ENCODE measurements around the gene PAK6. TPM values are rescaled to one million over a fixed set of nuclear protein-coding genes. Genes with fewer than 3 reads are reported as not detected.

The PAK6 gene
- total and polyA plus RNA-seq, 2 experiments from 2014 or later = 2.4 to 20.0 TPM

DNA sequence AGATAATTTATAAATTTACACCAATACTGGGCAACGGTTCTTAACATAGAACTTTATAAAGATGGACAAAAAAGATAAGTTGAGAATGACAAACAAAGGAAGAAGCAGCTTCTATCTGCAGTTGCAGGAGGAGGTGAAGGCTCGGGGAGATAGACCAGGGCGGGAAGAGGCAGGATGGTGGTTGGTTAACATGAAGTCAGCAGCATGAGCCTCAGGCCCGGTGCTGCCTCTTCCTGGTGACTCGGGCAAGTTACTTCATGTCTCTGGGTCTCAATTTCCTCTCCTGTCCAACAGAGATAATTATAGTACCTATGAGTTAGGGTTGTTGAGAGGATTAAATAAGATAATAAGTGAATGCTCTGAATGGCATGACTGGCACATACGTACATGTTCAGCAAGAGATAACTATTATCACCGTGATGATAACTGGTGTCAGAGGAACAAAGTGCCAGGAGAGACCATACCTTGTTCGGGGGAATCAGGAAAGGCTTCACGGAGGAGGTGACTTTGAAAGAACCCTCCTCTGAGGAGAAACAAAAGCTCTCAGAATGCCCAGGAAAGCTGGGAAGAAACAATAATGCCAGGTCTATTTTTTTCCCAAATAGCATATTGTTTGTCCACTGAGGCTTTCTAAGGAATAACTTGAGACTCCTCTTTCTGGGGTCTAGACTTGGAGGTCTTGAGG lies 4.4 kb downstream of the PAK6 start (continued):
- TF ChIP-seq, protein P1, sequence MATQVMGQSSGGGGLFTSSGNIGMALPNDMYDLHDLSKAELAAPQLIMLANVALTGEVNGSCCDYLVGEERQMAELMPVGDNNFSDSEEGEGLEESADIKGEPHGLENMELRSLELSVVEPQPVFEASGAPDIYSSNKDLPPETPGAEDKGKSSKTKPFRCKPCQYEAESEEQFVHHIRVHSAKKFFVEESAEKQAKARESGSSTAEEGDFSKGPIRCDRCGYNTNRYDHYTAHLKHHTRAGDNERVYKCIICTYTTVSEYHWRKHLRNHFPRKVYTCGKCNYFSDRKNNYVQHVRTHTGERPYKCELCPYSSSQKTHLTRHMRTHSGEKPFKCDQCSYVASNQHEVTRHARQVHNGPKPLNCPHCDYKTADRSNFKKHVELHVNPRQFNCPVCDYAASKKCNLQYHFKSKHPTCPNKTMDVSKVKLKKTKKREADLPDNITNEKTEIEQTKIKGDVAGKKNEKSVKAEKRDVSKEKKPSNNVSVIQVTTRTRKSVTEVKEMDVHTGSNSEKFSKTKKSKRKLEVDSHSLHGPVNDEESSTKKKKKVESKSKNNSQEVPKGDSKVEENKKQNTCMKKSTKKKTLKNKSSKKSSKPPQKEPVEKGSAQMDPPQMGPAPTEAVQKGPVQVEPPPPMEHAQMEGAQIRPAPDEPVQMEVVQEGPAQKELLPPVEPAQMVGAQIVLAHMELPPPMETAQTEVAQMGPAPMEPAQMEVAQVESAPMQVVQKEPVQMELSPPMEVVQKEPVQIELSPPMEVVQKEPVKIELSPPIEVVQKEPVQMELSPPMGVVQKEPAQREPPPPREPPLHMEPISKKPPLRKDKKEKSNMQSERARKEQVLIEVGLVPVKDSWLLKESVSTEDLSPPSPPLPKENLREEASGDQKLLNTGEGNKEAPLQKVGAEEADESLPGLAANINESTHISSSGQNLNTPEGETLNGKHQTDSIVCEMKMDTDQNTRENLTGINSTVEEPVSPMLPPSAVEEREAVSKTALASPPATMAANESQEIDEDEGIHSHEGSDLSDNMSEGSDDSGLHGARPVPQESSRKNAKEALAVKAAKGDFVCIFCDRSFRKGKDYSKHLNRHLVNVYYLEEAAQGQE (IDR thresholded peaks at IDR 0.05; ENCODE audit: unreplicated experiment) = no peak
- TF ChIP-seq ETS1 (IDR thresholded peaks at IDR 0.05) (no peak), JUNB (IDR thresholded peaks at IDR 0.05; ENCODE audit: unreplicated experiment) (no peak), ZNF114 (CRISPR knock-in tag; IDR thresholded peaks at IDR 0.05) (no peak)

DNA sequence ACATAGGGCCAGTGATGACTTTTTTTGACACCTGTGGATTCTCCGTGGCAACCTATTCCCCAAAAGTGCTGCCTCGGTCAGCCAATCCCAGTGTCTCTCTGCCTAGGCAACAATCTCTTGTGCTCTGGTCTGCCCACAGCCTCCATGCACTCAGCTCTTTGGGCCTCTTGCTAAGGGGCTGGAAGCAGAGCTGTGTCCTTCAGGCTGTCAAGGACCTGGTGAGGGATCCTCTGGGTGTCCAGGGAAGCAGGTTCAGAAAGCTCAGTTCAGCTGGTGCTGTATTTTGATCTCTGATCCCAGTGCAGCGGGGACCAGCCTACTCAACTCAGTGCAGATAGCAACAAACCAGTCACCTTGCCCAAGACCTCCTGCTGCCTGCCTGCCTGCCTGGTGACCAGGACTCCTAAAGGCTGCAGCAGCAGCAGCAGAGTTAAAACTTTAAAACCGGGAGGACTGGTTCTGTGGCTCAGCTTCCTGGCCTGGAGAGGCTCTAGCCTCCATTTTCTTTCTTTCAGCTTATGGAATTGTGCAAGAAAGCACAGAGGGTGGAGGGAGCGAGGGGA lies 6.2 kb downstream of the PAK6 start:
- H3K79me2 ChIP-seq (replicated peaks; ENCODE audit: insufficient read depth) = no peaks in the 10 kb centered on the region
- H3K9me3 Mint-ChIP-seq = no peaks in the 10 kb centered on the region
- ATAC-seq (peak; percentile 55), DNase-seq (ENCODE audit: low spot score) (peak; percentile 41)
- no peak overlapping the region for H3K4me3 ChIP-seq
- no peaks in the 10 kb centered on the region for H3F3A ChIP-seq (replicated peaks; ENCODE audit: low read depth)
- H3K4me2 ChIP-seq = peak overlapping the region; percentile 16; the same call in 1 of the 2 replicates
- no peaks in the 10 kb centered on the region for H3K9me2 ChIP-seq (ENCODE audit: insufficient read depth)
- no peaks in the 10 kb centered on the region for H3K36me3 Mint-ChIP-seq (ENCODE audit: low read depth)
- peaks cover 17% of the 10 kb centered on the region for H3K4me1 Mint-ChIP-seq
- no peaks in the 10 kb centered on the region for H3K27me3 ChIP-seq (ENCODE audit: insufficient read depth)
- no peaks in the 10 kb centered on the region for H4K20me1 ChIP-seq (replicated peaks; ENCODE audit: insufficient read depth)
- peaks cover 18% of the 10 kb centered on the region for H3K27me3 Mint-ChIP-seq (ENCODE audit: insufficient read depth, low read depth, poor library complexity)
- H3K36me3 ChIP-seq (ENCODE audit: insufficient read depth) = no peaks in the 10 kb centered on the region
- no peak overlapping the region for H3K27ac ChIP-seq (ENCODE audit: low read depth)
- H3K27ac Mint-ChIP-seq = no peak overlapping the region; the same call in 1 of the 2 replicates
- peak overlapping the region; percentile 78 for H2AFZ ChIP-seq
- peaks cover 3% of the 10 kb centered on the region; the same call in 1 of the 2 replicates for H3K4me1 ChIP-seq (ENCODE audit: insufficient read depth)
- H3K4me3 Mint-ChIP-seq = no peak overlapping the region
- TF ChIP-seq, protein P2, sequence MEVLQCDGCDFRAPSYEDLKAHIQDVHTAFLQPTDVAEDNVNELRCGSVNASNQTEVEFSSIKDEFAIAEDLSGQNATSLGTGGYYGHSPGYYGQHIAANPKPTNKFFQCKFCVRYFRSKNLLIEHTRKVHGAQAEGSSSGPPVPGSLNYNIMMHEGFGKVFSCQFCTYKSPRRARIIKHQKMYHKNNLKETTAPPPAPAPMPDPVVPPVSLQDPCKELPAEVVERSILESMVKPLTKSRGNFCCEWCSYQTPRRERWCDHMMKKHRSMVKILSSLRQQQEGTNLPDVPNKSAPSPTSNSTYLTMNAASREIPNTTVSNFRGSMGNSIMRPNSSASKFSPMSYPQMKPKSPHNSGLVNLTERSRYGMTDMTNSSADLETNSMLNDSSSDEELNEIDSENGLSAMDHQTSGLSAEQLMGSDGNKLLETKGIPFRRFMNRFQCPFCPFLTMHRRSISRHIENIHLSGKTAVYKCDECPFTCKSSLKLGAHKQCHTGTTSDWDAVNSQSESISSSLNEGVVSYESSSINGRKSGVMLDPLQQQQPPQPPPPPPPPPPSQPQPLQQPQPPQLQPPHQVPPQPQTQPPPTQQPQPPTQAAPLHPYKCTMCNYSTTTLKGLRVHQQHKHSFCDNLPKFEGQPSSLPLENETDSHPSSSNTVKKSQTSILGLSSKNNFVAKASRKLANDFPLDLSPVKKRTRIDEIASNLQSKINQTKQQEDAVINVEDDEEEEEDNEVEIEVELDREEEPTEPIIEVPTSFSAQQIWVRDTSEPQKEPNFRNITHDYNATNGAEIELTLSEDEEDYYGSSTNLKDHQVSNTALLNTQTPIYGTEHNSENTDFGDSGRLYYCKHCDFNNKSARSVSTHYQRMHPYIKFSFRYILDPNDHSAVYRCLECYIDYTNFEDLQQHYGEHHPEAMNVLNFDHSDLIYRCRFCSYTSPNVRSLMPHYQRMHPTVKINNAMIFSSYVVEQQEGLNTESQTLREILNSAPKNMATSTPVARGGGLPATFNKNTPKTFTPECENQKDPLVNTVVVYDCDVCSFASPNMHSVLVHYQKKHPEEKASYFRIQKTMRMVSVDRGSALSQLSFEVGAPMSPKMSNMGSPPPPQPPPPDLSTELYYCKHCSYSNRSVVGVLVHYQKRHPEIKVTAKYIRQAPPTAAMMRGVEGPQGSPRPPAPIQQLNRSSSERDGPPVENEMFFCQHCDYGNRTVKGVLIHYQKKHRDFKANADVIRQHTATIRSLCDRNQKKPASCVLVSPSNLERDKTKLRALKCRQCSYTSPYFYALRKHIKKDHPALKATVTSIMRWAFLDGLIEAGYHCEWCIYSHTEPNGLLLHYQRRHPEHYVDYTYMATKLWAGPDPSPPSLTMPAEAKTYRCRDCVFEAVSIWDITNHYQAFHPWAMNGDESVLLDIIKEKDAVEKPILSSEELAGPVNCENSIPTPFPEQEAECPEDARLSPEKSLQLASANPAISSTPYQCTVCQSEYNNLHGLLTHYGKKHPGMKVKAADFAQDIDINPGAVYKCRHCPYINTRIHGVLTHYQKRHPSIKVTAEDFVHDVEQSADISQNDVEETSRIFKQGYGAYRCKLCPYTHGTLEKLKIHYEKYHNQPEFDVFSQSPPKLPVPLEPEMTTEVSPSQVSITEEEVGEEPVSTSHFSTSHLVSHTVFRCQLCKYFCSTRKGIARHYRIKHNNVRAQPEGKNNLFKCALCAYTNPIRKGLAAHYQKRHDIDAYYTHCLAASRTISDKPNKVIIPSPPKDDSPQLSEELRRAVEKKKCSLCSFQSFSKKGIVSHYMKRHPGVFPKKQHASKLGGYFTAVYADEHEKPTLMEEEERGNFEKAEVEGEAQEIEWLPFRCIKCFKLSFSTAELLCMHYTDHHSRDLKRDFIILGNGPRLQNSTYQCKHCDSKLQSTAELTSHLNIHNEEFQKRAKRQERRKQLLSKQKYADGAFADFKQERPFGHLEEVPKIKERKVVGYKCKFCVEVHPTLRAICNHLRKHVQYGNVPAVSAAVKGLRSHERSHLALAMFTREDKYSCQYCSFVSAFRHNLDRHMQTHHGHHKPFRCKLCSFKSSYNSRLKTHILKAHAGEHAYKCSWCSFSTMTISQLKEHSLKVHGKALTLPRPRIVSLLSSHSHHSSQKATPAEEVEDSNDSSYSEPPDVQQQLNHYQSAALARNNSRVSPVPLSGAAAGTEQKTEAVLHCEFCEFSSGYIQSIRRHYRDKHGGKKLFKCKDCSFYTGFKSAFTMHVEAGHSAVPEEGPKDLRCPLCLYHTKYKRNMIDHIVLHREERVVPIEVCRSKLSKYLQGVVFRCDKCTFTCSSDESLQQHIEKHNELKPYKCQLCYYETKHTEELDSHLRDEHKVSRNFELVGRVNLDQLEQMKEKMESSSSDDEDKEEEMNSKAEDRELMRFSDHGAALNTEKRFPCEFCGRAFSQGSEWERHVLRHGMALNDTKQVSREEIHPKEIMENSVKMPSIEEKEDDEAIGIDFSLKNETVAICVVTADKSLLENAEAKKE (CRISPR knock-in tag; IDR thresholded peaks at IDR 0.05) = no peak
- TF ChIP-seq CREB1 (CRISPR knock-in tag; IDR thresholded peaks at IDR 0.05; ENCODE audit: low read depth) (no peak), STAT1 (IDR thresholded peaks at IDR 0.05; ENCODE audit: unreplicated experiment) (no peak), POLR2AphosphoS5 (IDR thresholded peaks at IDR 0.05; ENCODE audit: low read depth) (no peak), ZNF114 (CRISPR knock-in tag; IDR thresholded peaks at IDR 0.05) (no peak)
- TF ChIP-seq, protein P1 (IDR thresholded peaks at IDR 0.05; ENCODE audit: unreplicated experiment) = no peak

All from GM23338 (cell line).